Muscle of back (tissue), 11 donors: ENCODE measurements around the gene GABBR1. TPM values are rescaled to one million over a fixed set of nuclear protein-coding genes. Genes with fewer than 3 reads are reported as not detected.

Experiments
- DNase-seq, 3 donors: peaks; one replicate each; pipeline versions ENCODE4 v3.0.0 to v3.0.0-alpha.2; 2013
- polyA plus RNA-seq, 10 donors: library from polyadenylated mRNA; unstranded; fragments of 120-200 nt; gene quantifications; one replicate each; pipeline ENCODE4 v1.2.1, GENCODE V29; 2013; ENCODE audit not compliant: insufficient read length in 10 of 10

Gene GABBR1
- polyA plus RNA-seq, 10 donors, result 22.9 to 64.3 (median 33.5) TPM

DNA sequence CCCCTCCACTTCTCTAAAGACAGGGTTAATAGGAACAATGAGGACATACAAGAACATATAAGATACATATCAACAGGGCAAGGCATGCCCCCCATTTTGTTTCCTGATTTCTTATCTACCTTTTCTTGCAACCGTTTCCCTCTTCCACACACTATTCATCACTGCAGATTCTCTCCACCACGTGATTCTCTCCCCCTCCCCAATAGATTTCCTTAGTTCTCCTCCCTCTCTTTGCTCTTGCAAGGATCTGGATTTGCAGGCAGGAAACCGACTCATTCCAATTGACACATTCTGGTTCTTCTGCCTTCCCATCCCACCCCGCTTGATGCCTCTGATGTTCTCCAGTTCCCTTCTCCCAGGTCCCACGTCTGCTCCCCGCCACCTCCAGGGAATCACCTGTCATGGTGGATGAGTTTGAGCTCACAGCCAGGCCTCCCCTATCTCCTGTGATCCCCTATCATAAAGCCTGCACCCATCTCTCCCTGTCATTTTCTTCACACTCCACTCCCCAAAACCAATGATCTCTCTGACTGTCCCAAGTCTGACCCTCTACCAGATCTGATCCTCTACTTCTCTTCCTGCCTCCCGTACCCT is 7.5 kb downstream of the GABBR1 start:
- no peak for DNase-seq

DNA sequence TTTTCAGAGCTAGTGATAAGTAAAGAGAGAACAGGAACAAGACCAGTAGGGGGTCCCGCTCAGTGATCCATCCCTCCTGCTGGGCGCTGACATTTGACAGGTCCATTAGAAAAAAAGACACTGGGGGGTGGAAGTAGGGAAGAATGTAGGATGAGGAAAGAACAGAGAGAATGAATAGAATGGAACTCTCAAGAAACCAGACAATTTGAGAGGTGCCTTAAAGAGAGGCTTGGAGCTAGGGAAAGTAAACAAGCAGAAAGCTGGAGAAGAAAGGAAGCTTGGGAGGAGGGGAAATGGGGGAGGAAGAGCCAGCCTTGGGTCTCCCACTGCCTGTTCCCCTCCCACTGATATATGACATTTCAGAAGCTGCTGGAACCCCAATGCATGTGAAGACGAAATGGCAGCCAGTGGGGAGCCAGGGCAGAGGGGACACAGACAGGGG is 8.4 kb downstream of the GABBR1 start:
- no peak for DNase-seq

DNA sequence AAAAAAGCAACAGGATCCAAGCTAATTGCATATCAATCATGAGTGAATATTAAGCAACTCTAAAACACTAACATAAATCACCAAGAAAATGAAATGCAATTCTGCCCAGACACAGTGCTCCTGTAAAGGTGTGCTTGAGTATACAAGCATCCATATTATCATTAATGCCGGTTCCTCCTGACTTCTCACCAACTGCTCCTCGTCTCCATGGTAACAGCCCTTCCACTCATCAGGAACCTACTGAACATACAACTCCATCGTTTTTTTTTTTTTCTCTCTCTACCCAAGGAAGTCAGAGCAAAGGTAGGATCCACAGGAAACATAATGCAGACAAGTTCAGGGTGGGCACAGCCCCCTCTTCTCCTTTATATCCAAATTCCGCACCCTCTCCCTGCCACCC is 12.4 kb downstream of the GABBR1 start:
- DNase-seq, result no peak

DNA sequence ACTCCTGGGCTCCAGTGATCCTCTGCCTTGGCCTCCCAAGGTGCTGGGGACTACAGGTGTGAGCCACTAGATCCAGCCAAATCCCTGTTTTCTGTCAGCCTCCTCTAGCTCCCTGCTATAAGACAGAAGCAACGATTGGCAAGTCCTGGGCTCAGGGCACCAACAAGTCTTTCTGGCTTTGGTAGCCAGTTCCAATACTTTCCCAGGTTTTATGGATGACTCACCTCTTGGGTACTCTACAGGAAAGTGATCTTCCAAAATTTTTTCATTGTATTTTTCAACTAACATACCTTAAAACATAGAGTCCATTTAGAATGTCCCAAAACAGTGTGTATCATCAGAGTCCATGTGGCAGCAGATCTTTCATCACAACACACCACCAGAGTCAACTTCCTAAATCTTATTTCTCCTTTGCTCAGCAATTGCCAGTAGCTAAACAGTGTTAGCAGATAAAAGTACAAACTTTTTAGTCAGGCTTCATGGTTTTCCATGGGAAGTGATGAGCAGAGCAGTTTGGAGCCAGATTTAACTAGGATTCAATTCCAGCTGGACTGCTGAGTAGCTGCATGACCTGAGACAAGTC is 13.3 kb downstream of the GABBR1 start:
- no peak for DNase-seq

DNA sequence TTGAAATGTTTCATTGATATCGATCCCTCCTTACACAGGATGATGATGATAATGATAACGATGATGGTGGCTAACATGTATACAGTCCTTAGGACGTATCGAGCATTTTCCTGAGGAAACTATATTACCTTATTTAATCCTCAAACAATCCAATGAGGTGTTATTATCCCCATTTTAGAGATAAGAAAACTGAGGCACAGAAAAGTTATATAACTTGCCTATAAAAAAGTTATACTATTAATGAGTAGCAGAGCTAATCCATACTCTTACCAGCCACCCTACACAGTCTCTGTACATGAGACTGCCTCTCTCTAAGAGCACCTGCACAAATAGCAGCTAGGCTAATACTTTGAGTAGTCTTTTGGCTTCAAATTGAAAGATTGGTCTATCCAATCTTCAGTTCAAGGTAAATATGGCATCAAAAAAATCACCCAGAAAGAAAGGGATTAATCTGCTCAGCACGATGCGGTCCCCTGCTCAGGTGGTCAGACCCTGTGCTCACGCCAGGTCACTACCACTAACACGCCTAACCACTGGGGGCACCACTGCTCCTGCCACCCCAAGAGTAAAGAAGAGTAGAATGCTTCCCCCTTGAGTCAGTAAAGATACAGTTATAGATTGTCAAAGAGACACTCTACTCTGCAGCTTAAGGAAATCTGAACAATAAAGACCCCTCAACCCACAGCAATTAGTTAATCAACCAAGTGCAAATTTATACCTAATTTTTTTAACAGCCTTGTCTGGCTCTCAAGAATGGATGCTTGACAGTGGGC is 15.0 kb downstream of the GABBR1 start:
- DNase-seq, result no peak

DNA sequence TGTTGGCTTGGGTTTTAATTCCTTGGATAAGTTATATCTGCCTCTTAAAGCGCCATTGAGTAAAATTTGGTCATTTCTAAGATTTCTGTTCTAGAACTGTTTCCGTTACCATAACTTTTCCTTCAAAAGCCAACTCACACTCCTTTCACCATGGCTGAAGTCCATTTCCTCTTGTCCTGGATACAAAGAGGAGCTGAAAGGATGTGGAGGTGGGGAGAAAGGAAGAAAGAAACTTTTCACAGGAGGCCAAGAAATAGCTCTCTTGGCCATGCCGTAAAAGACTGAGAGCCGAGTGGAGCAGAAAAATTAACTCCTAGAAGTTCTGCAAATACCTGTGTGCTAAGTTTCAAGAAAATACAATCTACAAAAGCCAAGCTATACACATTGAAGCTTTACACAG is 21.6 kb downstream of the GABBR1 start:
- DNase-seq, result no peak

DNA sequence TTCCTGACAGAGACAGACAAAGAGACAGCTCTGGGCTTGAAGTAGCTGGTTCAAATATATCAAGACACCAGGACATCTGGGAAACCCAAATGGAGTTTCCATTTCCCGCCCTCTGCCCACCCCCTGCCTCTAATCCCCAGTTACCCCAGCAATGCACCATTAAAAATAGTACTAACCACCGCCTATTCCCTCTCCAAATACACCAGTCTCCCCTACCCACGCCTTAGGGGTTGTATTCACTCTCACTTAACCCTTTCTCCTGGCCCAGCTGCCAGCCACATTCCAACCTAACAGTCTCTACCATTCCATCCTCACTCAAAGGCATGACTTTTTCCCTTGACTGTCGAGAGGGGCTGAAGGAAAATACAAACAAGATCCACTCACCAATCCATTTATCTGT is 22.4 kb downstream of the GABBR1 start:
- no peak for DNase-seq

DNA sequence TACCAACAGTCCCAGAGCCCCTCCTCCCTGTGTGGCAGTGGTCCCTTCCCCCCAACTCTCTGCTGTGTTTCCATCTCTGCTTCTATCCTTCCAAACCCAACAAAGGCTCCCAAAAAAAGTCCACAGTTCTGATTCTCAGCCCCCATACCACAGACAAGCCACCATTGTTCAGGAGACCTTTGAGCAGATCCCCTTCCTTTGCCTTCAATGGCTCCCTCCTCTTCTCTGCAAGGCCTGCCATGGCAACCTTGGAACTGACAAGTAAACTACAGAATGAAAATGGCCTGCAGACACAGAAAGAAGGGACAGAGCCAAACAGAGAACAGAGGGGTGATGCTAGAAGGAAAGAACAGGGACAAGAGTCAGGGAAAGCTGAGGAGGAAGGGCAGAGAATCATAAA is 24.9 kb downstream of the GABBR1 start:
- DNase-seq, result no peak

DNA sequence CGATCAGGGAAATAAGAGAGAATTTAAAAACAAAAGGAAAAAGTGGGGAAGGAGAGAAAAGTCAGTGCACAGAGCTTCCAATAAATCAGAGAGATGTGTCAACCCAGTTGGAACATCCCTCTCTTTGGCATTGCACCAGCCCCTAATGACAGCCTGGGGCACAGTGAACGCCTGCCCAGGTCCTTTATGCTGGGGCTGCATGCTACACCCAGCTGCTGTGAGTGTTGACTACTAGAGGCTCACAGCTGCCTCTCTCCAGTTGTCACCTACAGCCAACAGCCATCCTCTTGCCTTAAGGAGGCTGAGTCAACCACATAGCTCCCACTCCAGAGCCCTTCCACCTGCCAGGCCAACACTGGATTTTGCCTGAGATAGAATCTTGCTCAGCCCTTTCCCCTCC is 29.1 kb downstream of the GABBR1 start:
- no peak for DNase-seq

DNA sequence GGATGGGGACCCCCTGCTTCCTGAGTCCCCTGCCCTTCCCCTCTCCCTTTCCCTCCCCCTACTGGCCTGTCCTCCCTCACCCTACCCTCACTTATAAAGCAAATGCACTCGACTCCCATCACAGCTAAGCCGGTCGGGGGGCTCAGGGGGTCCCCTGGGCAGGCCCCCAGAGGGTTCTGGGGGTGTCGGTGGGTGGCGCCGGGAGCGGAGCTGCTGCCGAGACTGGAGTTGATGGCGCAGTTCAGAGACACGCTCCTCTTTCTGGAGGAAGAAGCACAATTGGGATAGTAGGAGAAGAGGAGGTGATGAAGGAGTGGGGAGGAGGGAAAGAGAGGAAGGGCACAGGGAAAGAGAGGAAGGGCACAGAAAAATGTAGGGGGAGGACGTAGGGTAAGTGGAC is 29.5 kb downstream of the GABBR1 start:
- no peak for DNase-seq

DNA sequence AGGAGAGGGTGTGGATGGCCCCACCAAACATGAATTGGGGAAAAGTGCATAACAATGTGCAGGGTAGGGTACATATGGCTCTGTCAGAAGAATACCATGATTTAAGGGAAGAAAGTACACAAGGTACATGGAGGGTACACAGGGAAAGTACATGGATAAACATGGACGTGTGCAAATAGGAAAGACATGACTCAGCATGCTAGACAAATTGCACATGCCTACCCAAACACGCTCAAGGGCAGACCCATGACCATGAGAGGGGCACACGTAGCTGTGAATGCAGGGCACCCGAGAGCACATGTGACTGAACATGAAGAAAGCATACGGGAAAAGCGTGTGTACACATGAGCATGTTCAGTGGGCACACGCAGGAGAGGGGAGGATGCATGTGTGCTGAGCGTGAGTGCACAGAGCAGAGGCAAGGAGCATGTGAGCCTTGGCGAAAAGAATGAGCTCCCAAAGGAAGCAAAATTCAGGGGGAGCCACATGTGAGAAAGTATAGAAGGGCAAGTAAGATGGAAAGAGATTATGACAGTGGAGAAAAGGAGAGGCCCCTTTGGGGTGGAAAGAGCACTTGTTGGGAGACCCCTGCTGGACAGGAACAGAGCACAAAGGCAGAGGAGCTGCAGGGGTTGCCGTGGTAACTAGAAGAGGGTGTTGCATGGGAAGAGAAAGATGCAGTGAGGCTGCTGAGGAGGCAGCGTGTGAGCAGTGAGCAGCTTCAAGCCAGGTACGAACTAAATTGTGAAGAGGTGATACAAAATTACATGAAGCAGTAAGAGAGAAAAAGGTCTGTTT is 30.2 kb downstream of the GABBR1 start:
- DNase-seq, result peak in 1 of 3 donors; percentile 22

DNA sequence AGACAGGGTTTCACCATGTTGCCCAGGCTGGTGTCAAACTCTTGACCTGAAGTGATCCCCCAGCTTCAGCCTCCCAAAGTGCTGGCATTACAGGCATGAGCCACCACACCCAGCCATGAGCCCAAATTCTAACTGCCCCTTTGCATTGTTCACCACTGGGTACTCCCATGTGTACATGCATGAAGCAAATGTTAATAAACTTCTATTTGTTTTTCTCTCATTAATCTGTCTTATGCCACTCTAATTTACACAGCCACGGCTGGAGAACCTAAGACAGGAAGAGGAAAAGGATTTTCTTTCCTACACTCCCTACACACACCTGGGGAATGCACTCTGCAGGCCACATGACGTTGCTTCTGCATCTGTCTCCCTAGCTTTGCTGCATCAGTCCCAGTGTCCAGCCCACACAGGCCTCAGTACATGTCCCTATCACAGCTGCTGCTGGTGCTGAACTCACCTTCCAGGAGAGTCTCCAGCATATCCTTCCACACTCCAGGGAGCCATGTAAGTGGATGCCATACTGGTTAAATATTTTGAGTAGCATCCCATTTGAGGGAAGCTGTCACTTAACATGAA is 34.7 kb downstream of the GABBR1 start:
- DNase-seq, result no peak

DNA sequence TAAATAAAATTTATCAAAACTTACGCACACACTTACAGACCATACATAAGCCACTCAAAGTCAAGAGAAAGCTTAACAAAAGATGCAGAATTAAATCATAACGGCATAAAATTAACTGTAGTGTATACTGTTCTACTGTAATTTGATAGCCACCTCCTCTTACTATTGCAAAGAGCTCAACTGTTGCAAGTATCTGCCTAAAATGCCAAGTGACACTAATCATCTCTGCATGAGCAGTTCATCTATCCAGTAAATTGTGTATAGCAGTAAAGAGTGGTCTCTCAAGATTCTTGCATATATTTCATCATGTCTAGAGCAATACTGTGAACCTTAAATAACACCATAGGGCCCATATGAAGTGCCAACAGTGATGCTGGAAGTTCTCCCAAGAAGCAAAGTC is 35.8 kb downstream of the GABBR1 start:
- no peak for DNase-seq

DNA sequence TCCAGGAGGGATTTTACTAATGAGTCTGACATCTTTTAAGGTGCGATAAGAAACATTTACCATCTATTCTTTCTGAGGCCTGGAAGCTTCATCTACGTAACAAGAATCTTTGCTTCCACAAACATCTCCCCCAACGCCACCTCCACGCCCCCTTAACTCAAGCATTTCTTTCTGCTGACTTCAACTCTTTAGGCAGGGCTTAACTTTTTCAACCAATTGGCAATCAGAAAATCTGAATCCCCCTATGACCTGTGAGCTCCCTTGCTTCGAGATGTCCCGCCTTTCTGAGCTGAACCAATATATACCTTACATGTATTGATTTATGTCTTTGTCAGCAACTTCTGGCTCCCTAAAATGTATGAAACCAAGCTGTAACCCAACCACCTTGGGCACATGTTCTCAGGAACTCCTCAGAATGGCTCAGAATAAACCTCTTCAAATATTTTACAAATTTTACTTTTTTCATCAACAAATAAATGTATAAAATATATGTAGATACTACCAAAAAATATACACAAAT is 36.5 kb downstream of the GABBR1 start:
- no peak for DNase-seq

DNA sequence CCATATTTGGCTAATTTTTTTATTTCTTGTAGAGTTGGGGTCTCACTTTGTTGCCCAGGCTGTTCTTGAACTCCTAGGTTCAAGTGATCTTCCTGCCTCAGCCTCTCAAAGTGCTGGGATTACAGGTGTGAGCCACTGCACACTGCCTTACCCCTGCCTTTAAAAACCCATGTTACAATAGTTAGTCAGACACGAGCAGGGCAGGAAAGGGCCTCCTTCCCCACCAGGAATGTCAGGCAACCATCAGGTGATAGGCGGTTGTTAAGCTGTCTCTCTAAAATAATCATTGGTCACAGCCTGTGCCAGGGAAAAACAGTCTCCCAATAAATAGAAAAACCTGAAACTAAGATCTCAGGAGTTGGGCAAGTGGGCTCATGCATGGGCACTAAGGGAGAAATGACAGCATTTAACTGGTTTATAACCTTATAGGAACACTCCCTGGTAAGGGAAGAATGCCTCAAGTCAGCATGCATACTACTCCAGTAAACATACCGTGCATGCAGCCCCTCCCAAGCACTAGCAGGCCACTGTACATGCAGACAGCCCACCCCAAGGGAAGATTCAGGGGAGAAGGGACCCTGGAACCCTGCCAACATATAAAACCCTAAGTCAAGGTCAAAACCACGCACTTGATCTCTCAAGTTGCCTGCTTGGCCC is 39.7 kb downstream of the GABBR1 start:
- no peak for DNase-seq

DNA sequence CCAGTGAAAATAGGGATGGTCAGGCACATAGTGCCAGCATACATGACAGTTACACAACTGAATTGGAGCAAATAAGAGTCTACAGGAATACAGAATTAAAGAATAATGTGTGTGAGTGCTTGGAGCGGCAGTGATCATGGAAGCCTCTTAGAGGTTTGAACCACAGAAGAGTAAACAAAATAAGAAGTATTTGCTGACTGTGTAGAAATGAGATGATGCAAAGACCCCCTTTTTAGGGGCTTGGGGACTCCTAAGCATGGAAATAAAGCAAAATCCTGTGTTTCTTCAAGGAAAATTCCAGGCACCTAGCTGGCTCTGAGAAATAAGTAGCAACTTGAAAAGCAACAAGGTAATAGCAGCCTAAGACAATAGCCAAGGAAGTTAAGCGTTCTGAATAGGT is 41.3 kb downstream of the GABBR1 start:
- DNase-seq, result no peak

DNA sequence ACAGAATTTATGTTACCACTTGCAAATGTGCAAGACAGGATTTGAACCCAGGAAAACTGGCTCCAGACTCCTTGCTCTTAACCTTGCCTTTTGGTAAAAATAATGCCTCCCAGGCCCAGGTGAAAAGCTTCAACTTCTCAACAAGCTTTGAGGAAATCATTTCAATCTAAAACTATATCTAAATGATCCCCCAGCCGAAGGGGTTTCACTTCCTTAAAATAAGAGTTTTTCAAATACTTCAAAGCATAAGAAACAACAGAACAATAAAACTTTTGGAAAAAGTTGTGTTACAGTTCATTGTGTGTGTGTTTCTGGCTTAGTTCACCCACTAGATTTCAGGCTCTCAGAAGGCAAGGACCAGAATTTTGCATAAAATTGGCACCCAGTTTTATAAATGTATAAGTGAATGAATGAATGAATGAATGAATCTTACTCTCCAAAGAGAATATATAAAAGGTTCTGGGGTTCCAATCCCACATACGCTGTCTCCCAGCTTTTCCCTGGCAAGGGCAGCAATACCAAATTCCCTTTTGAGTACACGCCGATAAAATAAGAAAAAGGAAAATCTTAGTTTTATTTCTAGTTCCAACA is 42.7 kb downstream of the GABBR1 start:
- no peak for DNase-seq

DNA sequence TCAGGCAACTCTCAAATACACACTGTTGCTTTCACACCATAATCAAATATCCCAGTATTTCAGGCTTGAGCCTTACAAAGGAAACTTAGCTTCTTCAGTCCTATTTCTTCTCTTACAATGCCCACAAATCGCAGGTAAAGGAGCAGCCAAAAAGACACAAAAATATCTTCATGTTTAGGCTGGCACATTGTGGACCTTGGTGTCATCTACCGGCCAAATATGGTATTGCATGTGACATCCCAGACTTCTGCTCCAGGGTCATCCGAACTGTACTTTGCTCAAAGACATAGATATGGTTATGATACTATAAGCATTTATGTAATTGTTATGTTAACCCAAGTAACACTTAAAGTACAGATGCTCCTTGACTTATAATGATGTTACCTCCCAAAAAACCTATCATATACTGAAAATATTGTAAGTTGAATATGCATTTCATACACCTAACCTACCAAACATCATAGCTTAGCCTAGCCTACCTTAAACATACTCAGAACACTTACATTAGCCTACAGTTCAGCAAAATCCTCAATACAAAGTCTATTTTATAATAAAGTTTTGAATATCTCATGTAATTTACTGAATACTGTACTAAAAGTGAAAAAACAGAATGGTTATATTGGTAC is 43.4 kb downstream of the GABBR1 start:
- peak; percentile 20 to 66 (median 41) for DNase-seq

DNA sequence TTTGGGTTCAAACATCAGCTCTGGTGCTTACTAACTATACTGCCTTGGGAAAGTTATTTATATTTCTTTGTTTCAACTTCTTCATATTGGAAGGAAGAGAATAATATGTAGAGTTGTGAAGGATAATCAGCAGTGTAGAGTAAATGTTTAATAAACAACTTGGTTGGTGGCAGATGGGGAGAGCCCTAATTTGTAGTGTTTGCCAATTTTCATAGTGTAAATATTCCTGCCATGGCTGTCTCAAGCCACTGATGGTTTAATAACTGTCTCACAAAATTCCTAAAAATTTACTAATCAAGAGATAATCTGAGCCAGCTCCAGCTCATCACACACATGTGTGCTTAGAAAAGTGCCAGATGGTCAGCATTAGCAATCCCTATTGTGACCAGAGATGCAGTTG is 48.2 kb downstream of the GABBR1 start, which contains the start of gene OR2H2:
Gene OR2H2, plus strand, starts transcription at position 301 of the 400 bp plus-strand sequence. CDS start 2,824 bp downstream, outside the sequence.
- no peak for DNase-seq

DNA sequence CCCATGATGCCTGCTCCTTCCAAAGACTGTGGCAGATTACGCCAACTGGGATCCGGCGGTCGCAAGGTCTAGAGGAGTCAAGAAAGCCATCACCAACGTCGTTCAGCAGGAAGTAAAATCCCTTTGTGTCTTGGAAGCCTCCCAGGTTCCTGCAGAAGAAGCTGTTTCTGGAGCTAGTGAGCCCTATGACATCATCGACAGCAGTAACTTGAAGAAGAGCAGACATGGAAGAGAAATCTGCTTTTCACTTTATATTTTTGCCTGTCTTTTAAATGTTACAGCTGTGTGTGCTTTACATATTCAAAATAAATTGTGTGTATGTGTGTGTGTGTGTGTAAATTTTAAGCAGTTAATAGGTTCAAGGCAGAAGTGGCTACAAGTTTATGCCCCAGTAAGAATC is 55.4 kb downstream of the GABBR1 start:
- DNase-seq, result no peak
